Measurements from ENCODE around the gene SLC44A2. TPM values are rescaled to one million over a fixed set of nuclear protein-coding genes. Genes with fewer than 3 reads are reported as not detected.

The SLC44A2 gene
- total and polyA plus RNA-seq, 2 of the 13 experiments (the other 11 are each of a cell fraction or from before 2014, with no cell fraction given), result 2.4 to 5.6 TPM

DNA sequence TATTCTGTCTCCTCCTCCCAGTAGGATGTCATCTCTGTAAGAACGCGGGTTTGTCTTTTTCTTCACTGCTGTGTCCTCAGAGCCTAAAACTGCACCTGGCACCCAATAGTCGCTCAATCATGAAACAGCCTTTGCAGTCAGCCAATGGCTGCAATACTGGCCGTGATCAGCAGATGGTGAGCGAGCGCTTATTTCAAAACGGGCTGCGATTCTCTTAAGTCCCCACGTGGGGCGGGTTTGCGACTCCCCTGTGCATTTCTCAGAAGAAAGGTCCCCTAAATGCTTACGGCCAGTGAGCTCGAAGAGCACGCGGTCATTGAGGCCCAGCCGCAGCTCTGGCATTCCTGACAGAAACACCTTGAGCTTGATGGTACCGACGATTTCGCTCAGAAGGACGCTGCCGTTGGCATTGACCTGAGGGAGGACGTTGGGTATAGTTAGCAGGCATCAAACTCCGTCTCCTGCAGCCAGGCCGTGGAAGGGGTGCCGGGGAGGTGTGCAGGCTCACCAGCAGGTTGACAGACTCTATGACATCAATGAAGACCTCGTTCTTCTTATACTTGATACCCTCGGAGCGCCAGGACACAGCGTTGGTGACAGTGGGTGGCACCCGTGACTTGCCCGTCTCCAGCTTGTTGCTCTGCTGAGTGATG, 44.2 kb upstream of the SLC44A2 start (continued):
- TF ChIP-seq RERE (CRISPR knock-in tag; IDR thresholded peaks at IDR 0.05; ENCODE audit: low read depth), result no peak
- peak; percentile 57; the same call in 1 of the 2 replicates for TF ChIP-seq ZNF501 (CRISPR knock-in tag; IDR thresholded peaks at IDR 0.05)
- no peak for TF ChIP-seq IRX3 (CRISPR knock-in tag; IDR thresholded peaks at IDR 0.05; ENCODE audit: borderline replicate concordance, low read depth)
- TF ChIP-seq ZNF460 (CRISPR knock-in tag; IDR thresholded peaks at IDR 0.05; ENCODE audit: borderline replicate concordance), result no peak
- no peak for TF ChIP-seq PATZ1 (CRISPR knock-in tag; IDR thresholded peaks at IDR 0.05)
- TF ChIP-seq HDAC2 (CRISPR knock-in tag; IDR thresholded peaks at IDR 0.05), result peak; percentile 15; the same call in 1 of the 2 replicates
- no peak for TF ChIP-seq ZNF773 (CRISPR knock-in tag; IDR thresholded peaks at IDR 0.05; ENCODE audit: borderline replicate concordance)
- TF ChIP-seq ZFP62 (CRISPR knock-in tag; IDR thresholded peaks at IDR 0.05), result no peak
- peak; percentile 45; the same call in 1 of the 2 replicates for TF ChIP-seq KDM3A (CRISPR knock-in tag; IDR thresholded peaks at IDR 0.05; ENCODE audit: low read depth)
- TF ChIP-seq SNRNP70 (IDR thresholded peaks at IDR 0.05; ENCODE audit: low read depth, low read length), result no peak
- TF ChIP-seq FOXK2 (IDR thresholded peaks at IDR 0.05), result no peak
- no peak for TF ChIP-seq ZIK1 (CRISPR knock-in tag; IDR thresholded peaks at IDR 0.05; ENCODE audit: borderline replicate concordance, low read depth)
- TF ChIP-seq ZNF20 (CRISPR knock-in tag; IDR thresholded peaks at IDR 0.05), result no peak
- no peak for TF ChIP-seq ZNF292 (CRISPR knock-in tag; IDR thresholded peaks at IDR 0.05; ENCODE audit: borderline replicate concordance, low read depth)
- TF ChIP-seq ATAD3A (CRISPR knock-in tag; IDR thresholded peaks at IDR 0.05), result no peak
- no peak for TF ChIP-seq PLRG1 (conservative IDR thresholded peaks at IDR 0.05)
- no peak for TF ChIP-seq YEATS4 (CRISPR knock-in tag; IDR thresholded peaks at IDR 0.05; ENCODE audit: borderline replicate concordance)
- no peak for TF ChIP-seq HNF4G (IDR thresholded peaks at IDR 0.05; ENCODE audit: borderline replicate concordance, low read depth, low read length)
- TF ChIP-seq HNF4G (CRISPR knock-in tag; IDR thresholded peaks at IDR 0.05; ENCODE audit: borderline replicate concordance, low read depth), result no peak
- TF ChIP-seq, protein P1, sequence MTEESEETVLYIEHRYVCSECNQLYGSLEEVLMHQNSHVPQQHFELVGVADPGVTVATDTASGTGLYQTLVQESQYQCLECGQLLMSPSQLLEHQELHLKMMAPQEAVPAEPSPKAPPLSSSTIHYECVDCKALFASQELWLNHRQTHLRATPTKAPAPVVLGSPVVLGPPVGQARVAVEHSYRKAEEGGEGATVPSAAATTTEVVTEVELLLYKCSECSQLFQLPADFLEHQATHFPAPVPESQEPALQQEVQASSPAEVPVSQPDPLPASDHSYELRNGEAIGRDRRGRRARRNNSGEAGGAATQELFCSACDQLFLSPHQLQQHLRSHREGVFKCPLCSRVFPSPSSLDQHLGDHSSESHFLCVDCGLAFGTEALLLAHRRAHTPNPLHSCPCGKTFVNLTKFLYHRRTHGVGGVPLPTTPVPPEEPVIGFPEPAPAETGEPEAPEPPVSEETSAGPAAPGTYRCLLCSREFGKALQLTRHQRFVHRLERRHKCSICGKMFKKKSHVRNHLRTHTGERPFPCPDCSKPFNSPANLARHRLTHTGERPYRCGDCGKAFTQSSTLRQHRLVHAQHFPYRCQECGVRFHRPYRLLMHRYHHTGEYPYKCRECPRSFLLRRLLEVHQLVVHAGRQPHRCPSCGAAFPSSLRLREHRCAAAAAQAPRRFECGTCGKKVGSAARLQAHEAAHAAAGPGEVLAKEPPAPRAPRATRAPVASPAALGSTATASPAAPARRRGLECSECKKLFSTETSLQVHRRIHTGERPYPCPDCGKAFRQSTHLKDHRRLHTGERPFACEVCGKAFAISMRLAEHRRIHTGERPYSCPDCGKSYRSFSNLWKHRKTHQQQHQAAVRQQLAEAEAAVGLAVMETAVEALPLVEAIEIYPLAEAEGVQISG (CRISPR knock-in tag; IDR thresholded peaks at IDR 0.05), result peak; percentile 15; the same call in 1 of the 2 replicates
- no peak for TF ChIP-seq NR2F6 (IDR thresholded peaks at IDR 0.05)
- 0 out of 2 replicates have a peak, but pooled peaks have one; percentile 32 for TF ChIP-seq NR2F6 (CRISPR knock-in tag; IDR thresholded peaks at IDR 0.05)

Measured in HepG2 (cell line).